ENCODE results near the gene GMCL1.

GRCh38 chr2:69797235-69797634, 32.2 kb upstream of the GMCL1 start:
- TF ChIP-seq, protein P1, sequence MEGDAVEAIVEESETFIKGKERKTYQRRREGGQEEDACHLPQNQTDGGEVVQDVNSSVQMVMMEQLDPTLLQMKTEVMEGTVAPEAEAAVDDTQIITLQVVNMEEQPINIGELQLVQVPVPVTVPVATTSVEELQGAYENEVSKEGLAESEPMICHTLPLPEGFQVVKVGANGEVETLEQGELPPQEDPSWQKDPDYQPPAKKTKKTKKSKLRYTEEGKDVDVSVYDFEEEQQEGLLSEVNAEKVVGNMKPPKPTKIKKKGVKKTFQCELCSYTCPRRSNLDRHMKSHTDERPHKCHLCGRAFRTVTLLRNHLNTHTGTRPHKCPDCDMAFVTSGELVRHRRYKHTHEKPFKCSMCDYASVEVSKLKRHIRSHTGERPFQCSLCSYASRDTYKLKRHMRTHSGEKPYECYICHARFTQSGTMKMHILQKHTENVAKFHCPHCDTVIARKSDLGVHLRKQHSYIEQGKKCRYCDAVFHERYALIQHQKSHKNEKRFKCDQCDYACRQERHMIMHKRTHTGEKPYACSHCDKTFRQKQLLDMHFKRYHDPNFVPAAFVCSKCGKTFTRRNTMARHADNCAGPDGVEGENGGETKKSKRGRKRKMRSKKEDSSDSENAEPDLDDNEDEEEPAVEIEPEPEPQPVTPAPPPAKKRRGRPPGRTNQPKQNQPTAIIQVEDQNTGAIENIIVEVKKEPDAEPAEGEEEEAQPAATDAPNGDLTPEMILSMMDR (conservative IDR thresholded peaks at IDR 0.05; ENCODE audit: low read depth, low read length) = no peak
- TF ChIP-seq EZH2phosphoT487 (IDR thresholded peaks at IDR 0.05; ENCODE audit: borderline replicate concordance, low read length) (no peak), EZH2 (IDR thresholded peaks at IDR 0.05; ENCODE audit: low read length, unreplicated experiment) (no peak)
